NCI-H2029 (cell line): ENCODE data around the gene KCNH8.

ENCODE experiments used
- DNase-seq: peaks from one replicate; lab custom pipeline; 2025; lab: John Stamatoyannopoulos, UW

KCNH8 gene

GRCh38 chr3:19364148-19364547 lies 215.8 kb downstream of the KCNH8 start:
- DNase-seq: no peak

- DNase-seq: peak; percentile 15
These were observed 217.2 kb downstream of the KCNH8 start for GRCh38 chr3:19365471-19365870.

DNA sequence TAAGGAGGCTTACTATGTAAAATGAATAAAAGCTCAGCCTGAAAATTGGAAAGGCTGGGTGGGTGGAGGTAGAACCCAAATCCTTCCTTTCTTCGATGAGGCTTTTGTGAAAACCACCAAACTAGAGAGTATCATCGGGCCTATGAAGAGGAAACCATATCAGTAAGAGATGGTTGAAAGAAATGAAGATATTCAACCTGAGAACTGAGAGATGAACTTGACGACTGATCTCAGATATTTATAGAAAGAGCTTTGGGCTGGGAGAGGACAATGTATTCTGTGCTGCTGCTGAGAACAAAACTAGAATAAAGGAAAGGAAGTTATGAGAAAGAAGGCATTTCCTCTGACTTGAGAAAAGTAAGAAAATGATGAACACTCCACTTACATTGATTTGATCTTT lies 236.6 kb downstream of the KCNH8 start:
- DNase-seq: no peak

DNA sequence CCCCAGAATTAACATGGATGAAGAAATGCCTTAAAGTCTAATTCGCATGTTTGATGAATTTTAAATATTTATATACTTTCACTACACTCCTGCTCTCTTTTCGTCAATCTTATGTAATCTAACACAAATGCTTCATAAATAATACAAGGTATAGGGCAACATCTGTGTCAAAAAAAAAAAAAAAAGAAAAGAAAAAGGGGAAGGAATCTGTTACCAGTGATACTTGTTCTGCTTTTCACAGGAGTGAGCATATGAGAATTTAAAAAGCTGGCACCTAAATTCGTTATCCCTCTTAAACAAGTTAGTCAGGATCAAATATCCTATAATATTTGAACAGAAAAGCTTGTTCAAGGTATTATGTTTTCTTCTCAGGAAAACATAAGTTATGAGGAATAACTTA lies 243.8 kb downstream of the KCNH8 start:
- no peak for DNase-seq

GRCh38 chr3:19394946-19395345 lies 246.6 kb downstream of the KCNH8 start:
- no peak for DNase-seq

DNA sequence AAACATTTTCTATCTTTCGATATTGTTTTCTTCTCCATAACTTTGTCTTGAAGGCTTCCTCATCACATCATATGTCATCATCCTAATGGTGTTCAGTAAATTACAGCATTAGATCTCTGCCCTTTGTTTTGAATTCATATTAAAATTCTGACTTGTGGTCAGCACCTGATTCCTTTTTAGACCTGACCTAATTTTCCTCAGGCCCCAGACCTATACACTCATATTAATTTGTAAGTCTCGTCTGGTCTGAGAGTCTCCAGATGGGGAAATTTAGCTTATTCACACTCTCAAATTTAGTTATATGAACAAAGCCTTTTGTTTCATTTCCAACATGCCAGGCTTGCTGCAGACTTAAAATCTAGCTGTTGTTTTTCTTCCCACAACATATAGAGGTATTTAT lies 248.4 kb downstream of the KCNH8 start:
- no peak for DNase-seq

- no peak for DNase-seq
These were observed 251.0 kb downstream of the KCNH8 start for GRCh38 chr3:19399356-19399755.

GRCh38 chr3:19399836-19400235 lies 251.5 kb downstream of the KCNH8 start:
- no peak for DNase-seq

- no peak for DNase-seq
These were observed 271.8 kb downstream of the KCNH8 start for GRCh38 chr3:19420159-19420558.

- no peak for DNase-seq
These were observed 277.5 kb downstream of the KCNH8 start for GRCh38 chr3:19425825-19426224.

DNA sequence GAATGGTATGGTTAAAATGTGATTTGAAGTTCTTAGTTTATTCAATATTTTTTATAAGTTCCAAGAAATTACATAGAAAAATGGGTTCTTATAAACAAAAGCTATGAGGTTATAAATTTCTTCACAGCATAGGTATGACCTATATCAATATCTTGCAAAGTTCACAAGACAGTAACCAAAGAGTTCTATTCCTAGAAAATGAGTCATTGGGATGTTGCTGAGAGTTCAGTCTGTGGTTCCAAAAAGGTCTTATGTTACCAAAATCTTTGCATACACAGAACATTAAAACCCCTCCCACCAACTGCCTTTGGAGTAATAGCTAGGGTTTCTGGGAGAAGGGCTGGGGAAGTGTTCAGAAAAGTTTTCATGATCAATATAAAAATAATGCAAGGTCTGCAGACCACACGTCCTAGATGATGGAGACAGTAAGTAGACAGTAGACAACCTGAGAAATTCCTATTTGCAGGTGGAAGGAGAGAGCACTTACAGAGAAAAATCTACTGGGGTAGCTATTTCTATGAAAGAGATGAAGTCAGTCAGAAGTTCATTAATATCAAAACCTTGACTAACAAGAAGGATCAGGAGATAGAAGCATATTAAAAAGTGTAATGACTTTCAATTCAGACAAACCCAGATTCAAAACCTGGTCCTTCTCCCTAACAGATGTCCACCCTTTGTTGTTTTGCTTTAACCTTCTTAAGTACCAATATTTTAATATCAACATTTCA lies 279.3 kb downstream of the KCNH8 start:
- DNase-seq: no peak

DNA sequence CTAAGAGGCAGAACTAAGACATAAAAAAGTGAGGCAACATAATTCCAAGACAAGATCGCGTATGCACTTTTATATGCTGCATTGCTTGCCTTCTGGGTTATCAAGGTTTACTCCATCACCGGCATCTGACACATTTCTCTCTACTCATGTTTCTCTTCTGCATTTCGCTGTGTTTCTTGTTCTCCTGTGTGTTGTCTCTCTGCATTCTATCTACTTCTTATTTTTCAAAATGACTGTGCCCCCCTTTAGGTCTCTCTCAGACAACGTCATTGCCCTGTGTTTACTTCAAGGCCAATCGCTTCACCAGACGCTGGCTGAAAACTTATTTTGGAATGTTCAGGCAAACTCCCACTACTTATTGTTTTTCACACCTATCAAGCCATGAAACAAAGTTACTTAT lies 280.4 kb downstream of the KCNH8 start:
- DNase-seq: no peak

GRCh38 chr3:19432669-19433068 lies 284.4 kb downstream of the KCNH8 start:
- no peak for DNase-seq

- no peak for DNase-seq
These were observed 288.4 kb downstream of the KCNH8 start for GRCh38 chr3:19436746-19437145.

- no peak for DNase-seq
These were observed 291.6 kb downstream of the KCNH8 start for GRCh38 chr3:19439944-19440343.

DNA sequence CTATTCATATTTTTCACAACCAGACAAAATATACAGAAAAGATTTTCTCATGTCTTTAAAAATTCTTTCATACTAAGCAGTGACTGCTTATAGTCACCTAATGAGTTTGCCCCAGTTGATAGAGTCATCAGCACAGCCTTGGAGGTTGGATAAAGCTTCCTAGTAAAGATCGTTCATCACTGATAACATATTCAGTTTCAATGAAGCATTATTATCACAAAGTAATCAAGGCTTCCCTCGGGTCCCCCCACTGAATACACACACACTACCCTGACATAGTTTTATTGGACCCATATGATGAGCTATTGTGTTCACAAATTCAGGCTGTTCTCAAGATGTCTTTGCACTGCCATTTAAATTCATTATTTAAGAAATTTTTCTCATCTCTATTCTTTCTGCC lies 297.8 kb downstream of the KCNH8 start:
- no peak for DNase-seq

DNA sequence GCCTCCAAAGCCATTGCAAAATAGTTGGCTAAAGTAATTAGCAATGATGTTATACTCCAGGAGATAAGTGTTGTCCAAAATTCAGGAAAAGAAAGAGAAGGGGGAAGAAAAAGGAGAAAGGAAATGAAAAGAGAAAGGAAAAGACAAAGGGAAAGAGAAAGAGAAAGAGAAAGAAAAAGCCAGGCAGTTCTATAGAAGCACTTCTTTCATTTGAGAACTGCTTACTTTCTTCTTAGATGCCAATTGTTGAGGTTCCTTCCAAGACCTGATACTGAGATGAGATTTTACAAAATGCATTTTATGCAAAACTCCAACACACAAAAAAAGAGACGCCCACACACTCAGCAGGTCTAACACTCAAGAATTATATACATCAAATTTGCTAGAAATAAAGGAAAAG lies 298.4 kb downstream of the KCNH8 start:
- DNase-seq: no peak

DNA sequence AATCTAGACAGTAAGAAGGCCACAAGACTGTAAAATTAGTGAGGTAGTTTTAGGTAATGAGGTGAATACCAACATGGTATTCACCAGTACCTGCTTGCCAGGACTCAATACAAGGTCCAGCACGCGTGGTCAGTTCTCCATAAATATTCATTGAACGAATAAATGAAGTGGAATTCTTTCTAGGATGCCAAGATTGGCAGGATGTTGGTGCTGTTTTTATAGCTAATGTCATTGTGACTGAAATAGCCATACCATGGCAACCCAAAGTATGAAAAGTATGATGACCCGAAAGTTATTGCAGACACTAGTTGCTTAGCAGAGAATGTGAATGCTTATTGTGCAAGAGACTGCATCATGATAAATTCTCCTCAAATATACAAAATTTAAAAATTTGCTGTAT lies 307.2 kb downstream of the KCNH8 start:
- no peak for DNase-seq

DNA sequence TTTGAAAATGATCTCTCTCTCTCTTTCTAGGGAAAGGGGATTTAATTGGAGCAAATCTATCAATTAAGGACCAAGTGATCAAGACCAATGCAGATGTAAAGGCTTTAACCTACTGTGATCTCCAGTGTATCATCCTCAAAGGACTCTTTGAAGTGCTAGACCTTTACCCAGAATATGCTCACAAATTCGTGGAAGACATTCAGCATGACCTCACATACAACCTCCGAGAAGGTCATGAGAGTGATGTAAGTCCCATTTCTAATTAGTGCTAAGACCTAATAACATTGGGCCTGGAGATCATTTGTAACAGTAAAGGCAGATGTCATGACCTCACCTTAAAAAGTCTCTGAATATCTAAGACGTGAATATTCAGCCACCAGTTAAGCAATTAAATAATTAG lies 308.4 kb downstream of the KCNH8 start:
- no peak for DNase-seq

DNA sequence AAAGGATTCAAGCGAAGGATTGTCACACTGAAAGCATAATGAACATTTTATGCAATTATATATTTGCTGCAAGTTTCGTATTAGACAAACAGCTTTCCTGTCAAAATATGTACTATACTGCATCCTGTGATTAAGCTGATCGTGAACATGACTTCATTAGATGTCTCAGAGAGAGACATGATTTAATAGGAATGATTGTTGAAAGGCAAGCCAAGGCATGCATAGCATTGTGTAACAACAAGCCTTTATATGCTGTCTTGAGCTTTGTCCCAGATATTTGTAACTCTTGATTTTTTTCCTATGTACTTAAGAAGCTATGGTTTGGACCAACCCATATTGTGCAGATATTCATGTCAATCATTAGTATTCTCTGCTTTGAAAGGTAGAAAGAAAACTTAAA lies 309.1 kb downstream of the KCNH8 start:
- no peak for DNase-seq

- no peak for DNase-seq
These were observed 319.5 kb downstream of the KCNH8 start for GRCh38 chr3:19467761-19468160.

GRCh38 chr3:19471138-19471537 lies 322.8 kb downstream of the KCNH8 start:
- no peak for DNase-seq

DNA sequence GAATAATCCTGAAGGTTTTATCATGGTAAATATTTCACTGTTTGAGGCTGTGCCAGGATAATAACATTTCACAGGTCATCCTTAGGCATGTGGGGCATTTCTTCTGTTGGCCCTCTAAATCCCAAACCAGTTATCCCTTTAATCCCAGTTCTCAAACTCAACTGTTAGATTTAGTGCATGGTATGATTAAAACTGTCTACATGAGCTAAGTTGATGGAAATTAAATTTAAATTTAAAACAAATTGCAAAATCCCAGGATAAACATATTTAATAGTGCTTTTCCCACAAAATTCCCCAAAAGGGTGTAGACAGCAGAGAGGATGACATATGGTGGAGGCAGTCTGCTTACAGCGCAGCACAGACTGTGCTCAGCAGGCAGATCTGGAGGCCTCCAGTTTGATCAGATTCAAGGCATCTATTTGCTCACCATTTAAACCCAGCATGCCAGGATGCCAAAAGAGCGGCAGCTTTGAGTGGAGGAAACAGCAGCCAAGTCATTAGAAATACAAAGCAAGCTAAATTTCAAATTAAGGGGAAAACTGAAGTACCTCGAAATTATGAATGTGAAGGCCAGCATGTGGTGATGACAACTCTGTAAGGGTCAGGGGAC lies 325.8 kb downstream of the KCNH8 start:
- DNase-seq: no peak

DNA sequence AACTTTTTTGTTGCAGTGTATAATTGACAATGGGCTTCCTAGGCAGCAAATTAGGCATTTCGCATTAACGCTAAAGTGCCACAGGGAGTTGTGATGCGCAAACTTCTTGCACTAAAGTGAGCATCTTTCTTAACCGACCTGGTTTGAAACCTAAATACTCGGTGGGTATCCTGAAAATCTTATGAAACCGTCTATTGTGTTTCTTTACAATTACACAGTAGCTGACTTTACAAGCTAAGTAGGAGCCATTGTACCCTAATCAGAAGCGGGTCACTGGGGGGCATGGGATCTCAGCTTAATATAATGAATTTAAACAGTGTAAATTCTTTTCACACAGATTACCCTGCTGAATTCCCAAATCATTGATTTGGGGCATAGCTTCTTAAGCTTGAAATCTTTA lies 328.0 kb downstream of the KCNH8 start:
- no peak for DNase-seq
